GM19438 (cell line): ENCODE results near the gene PLD5.
"Not testable (repeated sequence)": the region's sequence is repeated elsewhere in the genome, so short reads cannot be mapped to it uniquely, and the experiment has no call there.

Experiments used
- ATAC-seq: cut with Tn5 transposase; IDR thresholded peaks from one replicate; pipeline ENCODE4 v1.9.1; 2021; ENCODE audit warnings: low read depth; ENCODE audit not compliant: unreplicated experiment

PLD5 gene

DNA sequence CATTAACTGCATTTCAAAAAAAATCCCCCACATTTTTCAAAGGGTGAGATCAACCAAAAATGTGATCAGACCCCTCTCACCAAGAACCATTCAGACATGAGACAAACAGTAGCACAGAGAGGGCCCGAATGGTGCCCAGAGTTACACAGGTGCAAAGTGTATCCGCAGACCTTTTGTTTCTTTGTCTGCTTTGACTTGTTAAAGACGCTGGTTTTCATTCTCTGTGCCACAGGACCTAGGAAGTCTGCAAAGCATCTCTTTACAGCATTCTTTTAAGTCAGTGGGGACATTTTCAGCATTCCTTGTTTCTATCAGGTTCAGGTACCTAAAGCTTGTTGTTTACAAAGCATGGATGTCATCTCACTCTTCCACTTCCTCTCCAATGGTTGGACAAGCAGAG lies 438.4 kb downstream of the PLD5 start:
- no peak for ATAC-seq

DNA sequence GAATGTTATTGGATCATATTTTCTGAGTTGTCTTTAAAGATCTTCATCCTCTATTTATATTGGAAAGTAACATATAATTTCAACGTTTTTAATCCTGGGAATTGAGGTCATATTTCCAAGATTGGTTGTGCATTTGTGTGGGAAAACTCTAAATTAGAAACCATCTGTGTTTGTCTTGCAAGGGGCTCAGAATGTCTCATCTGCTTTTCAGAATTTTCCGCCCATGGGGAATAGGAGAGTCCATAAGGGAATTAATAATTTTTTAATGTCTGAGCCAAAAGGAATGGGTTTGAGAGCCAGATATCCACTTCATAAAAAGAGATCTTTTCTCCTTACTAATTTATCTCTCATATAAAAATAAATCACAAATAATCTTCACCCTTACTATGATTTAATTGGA lies 440.8 kb downstream of the PLD5 start:
- ATAC-seq, result no peak

DNA sequence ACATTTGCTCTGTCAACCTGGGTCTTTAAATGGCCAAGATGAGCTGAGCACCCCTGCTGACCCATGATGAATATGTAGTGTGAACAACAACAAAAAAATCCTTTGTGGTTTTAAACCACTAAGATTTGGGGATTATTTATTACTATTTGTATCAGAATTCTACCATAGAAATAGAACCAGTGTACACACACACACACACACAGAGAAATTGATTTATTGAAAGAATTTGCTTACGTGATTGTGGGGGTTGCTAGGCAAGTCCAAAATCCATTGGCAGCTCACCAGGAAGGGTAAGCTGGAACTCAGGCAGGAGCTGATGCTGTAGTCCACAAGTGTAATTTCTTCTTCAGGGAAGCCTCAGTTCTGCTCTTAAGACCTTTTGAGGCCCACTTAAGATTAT lies 443.1 kb downstream of the PLD5 start:
- ATAC-seq, result no peak

DNA sequence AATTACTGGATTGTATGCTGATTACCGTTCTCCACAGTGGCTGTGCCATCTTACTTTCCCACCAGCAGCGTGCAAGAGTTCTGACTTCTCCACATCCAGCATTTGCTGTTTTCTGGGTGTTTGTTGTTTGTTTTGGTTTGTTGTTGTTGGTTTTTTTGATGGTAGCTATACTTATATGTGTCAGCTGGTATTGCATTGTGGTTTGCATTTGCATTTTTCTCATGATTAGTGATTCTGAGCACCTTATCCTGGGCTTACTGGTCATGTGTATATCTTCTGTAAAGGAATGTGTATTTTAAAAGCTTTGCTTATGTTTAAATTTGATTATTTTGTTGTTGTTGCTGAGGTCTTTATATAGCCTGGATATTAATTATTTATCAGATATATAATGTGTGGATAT lies 458.7 kb downstream of the PLD5 start:
- no peak for ATAC-seq

DNA sequence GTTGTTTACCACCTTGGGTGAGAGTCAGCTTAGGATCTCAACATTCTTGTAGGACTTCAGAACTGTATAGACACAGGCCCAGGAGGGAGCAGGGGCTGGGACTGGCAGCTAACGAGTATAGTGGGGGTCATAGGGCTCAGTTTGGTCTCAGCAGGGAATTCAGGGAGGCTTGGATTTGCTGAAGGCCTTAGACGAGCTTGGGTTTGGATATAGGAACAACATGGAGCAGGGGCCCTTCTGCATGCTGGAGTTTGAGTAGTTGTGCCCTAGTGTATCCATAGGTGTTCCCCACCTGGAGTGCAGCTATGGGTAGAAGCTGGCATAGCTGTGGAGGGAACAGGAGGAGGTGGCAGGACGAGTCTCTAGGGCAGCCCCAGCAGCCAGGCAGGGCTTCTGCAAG lies 462.2 kb downstream of the PLD5 start:
- no peak for ATAC-seq

DNA sequence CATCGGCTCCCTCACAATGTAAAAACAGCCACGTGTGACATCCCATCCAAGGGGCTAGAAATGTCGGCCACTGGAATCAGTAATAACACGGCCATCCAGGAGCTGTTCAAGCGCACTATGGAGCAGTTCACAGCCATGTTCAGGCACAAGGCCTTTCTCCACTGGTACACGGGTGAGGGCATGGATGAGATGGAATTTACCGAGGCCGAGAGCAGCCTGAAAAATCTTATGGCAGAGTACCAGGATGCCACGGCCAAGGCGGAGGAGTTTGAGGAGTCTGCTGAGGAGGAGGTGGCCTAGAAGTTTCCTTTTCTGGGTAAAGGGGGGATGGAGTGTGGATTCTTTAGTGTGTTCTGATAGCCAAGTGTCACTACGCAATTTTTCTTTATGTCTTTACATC lies 464.5 kb downstream of the PLD5 start:
- no peak for ATAC-seq

DNA sequence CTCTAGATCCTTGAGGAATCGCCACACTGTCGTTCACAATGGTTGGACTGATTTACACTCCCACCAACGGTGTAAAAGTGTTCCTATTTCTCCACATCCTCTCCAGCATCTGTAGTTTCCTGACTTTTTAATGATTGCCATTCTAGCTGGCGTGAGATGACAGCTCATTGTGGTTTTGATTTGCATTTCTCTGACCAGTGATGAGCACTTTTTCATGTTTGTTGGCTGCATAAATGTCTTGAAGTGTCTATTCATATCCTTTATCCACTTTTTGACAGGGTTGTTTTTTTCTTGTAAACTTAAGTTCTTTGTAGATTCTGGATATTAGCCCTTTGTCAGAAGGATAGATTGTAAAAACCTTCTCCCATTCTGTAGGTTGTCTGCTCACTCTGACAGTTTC lies 465.9 kb downstream of the PLD5 start:
- peak; percentile 70 for ATAC-seq

DNA sequence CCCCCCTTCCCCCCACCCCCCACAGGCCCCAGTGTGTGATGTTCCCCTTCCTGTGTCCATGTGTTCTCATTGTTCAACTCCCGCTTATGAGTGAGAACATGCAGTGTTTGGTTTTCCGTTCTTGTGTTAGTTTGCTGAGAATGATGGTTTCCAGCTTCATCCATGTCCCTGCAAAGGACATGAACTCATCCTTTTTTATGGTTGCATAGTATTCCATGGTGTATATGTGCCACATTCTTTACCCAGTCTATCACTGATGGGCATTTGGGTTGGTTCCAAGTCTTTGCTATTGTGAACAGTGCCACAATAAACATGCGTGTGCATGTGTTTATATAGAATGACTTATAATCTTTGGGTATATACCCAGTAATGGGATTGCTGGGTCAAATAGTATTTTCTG lies 466.3 kb downstream of the PLD5 start:
- not testable (repeated sequence) for ATAC-seq

DNA sequence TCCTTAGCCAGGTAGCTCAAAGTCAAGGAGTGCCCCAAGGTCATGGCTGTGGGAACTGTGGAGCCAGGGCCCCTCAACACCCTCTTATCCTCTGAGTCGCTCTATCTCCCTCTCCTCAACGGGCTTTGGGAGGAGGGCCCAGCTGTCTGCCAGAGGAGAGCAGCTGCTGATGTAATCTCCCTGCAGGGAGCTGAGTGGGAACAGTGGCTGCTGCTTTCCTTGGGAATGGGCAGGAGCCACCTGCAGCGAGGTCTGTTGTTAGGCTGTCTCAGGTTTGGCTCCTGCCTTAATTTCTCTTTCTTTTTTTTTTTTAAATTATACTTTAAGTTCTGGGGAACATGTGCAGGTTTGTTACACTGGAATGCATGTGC lies 466.8 kb downstream of the PLD5 start:
- ATAC-seq, result no peak

DNA sequence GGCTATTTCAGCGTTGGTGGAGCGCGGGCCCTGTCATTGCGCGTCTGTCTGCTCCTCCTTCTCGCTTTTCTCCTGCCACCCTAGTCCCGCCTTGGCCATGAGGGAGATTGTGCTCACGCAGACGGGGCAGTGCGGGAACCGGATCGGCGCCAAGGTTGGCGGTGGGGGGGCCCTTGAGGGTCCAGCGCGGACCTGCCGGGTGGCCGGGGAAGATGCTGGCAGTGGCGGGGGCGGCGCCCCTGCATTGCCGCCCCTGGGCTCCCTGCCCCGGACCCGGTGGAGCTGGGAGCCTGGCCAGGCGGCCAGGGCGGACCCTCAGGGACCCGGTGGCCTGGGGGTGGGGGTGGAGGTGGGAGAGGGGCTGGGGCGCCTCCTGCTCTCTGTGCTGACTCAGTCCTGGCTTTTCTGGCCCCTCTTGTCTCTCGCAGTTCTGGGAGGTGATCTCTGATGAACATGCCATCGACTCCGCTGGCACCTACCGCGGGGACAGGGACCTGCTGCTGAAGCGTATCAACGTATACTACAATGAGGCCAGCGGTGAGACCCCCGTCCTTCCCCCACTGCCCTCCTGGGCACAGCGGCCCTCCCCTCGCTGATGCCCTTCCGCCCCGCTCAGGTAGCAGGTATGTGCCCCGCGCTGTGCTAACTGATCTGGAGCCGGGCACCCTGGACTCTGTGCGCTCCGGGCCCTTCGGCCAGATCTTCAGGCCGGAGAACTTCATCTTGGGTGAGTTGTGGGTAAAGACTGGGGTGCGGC lies 467.3 kb downstream of the PLD5 start:
- no peak for ATAC-seq

DNA sequence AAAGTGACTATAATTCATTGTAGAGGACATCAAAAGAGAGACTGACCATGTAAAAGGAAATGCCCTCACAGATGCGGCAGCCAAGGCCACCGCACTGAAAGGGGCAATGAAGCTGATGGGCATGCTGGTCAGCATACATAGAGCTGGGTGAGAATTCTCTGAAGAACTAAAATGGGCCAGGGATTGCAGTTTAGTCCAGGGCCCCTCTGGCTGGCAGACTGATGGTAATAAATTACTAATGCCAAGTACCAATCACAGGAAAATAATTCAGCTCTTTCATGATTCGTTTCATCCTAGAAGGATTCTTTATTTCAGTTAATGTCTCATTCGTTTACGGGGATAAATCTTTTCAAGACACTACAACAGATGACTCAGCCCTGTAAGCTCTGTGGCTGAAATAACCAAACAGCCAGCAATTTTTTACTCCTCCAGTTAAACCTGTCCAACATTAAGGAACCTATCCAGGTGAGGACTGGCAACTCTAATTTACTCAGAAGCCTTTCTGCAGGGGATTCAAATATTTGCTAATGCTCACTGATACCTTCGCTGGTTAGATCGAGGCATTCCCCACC lies 468.7 kb downstream of the PLD5 start:
- ATAC-seq, result no peak

DNA sequence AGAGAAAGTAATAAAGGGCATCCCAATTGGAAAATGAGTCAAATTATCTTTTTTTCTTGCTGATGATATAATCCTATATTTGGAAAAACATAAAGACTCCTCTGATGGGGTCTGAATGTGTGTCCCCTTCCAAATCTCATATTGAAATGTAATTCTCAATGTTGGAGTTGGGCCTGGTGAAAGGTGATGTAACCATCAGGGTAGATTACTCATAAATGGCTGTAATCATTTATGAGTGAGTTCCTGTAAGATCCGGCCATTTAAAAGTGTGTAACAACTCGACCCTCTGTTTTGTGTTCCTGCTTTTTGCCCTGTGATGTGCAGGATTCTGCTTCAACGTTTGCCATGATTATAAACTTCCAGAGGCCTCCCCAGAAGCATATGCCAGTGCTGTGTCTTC lies 481.3 kb downstream of the PLD5 start:
- ATAC-seq, result no peak

DNA sequence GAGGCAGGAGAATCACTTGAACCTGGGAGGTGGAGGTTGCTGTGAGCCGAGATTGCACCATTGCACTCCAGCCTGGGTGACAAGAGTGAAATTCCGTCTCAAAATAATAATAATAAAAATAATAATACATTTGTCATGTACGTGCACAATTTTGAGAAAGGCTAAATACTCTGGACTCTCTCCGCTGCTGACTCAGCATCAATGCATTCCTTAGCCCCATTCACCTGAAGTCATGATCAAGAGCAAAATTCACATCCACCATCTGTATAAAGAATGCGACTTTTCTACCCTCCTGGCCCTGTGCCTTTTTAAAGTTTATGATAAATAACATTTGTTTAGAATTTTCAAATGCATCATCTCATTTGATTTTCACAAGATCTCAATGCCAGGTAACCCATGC lies 490.1 kb downstream of the PLD5 start:
- ATAC-seq, result no peak

DNA sequence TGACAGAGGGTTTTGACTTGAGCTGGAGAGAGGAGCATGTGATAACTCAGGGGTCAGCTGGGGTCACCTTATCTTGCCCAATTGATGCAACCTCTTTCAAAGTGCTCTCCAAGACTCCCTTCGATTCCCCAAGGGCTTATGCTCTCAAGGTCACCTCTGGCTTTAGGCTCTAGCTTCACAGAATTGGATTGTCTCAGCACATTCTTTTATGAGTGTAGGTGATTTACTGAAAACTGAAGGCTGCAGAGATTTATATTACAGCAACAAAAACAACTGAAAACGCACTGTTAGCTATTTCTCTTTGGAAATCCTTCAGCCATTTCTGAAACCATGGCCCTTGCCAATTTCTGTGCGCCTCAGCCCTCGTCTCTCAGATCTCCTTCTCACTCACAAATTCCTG lies 491.1 kb downstream of the PLD5 start:
- ATAC-seq, result no peak
